CD4-positive, alpha-beta T cell treated with Interleukin-10 for 1 hour (primary cell): ENCODE results near the gene SCMH1.
A peak's percentile ranks its signal among the peaks of the same experiment; 100 is the strongest.

Source experiments
- DNase-seq: peaks from one replicate; pipeline ENCODE4 v3.0.0-alpha.2; 2020

SCMH1 gene

DNA sequence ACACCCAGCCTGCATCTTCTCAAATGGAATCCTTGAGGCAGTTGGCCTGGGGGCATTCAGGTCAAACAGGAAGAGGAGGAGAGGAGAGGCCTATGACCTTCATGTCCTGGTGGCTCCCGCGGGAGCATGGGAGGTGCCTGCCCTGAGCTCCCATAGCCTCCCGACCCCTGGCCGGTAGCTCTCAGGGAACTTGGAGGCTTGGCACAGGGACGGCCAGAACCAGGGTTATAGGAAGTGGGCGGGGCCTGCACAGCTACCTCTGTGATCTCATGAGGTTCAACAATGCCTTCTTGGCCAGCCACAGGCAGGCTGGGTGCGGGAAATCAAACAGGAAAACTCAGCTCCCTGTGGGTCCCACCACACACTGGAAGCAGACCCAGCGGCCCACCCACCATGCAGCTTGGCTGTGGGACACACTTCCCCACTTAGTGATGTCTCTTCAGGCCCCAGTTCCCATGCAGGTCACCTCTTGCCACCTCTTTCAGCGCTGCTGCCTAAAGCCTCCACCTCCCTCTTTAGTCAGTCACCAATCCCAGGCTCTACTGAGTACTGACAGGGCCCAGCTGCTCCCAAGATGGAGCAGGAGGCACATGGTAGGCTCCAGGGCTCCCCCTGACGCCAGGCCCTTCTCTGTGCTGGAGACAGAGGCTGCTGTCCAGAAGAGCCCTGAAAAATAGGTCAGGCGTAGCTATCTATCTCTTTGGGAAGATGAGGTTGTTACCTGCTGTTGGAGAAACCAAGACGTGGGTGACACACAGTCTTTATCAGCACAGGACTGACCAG, 220.4 kb downstream of the SCMH1 start, which contains the start of gene SLFNL1:
Gene SLFNL1 (minus strand): TSS at position 200 of the 783 bp plus-strand sequence. CDS start 1,065 bp downstream, outside the sequence.
- no peak for DNase-seq

DNA sequence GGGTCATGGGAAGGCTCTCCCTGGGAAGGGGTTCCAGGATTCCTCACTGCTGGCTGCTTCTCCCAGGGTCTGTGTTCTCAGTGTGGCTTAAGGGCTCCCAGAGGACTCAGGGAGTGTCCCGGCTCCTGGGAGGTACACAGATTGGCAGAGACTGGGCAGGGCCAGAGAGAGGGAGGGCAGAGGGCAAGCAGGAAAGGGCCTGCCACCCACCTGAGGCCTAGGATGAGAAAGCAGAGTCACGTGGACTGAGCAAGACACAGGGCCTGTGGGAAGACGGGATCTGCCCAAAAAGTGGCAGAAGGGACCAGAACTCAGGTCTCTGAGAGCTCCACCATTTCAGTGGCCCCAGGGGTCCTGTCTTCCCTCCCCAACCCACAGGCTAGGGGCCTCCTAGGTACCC, 221.5 kb downstream of the SCMH1 start:
- DNase-seq, result no peak

DNA sequence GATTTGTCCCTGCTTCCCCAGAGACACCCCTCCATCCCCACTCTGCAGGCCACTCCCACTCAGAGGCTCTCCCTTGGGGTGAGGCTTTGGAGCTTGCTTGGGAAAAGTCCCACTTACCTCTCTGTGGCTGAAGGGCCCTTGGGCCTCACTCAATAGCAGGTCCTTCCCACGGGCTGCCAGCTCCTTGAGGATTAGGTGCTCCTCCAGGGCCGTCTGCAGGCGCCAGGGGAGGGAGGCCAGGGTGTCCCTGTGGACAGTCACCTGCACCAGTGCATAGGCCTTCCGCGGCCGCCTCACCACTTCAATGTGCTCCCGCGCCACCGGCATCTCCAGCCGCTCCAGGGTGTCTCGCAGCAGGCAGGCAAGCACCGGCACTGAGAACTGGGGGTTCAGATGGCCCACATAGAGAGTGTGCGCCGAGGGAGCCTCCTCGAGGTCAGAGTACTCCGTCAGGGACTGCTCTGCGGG, 222.0 kb downstream of the SCMH1 start:
- DNase-seq, result no peak

DNA sequence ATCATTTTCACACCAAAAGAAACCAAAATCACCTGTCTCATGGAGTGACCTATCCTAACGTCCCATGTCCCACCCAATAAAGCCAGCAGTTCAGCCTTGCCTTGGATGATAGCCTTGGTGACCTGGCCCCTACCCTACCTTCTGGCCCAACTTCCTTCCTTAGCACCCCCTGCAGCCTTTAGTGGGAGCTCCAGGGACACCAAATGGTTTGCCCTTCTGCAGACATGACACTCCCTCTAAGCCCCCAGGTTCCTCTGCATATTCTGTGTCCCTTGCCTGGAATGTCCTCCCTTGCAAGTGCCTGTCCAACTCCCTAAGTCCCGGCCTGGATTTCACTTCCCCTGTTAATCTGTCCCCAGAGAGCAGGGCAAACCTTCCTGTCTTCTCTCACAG, 222.8 kb downstream of the SCMH1 start:
- DNase-seq, result no peak

DNA sequence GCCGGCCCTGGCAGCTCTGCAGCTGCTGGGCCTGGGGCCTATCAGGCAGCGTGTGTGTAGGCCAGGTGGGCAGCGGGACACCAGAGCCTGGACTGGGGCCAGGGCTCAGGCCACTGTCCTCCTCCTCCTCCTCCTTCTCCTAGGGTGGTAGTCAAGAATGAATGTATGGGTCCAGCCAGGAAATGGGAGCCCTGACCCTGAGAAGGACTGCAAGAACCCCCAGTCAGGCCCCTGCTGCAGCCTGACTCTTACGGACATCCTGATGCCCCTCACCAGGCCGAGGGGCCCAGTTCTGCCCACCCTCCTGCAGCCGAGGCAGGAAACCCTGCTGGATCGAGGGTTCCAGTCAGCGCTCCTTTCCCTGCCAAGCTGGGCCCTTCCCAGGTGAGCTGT, 224.1 kb downstream of the SCMH1 start:
- no peak for DNase-seq

DNA sequence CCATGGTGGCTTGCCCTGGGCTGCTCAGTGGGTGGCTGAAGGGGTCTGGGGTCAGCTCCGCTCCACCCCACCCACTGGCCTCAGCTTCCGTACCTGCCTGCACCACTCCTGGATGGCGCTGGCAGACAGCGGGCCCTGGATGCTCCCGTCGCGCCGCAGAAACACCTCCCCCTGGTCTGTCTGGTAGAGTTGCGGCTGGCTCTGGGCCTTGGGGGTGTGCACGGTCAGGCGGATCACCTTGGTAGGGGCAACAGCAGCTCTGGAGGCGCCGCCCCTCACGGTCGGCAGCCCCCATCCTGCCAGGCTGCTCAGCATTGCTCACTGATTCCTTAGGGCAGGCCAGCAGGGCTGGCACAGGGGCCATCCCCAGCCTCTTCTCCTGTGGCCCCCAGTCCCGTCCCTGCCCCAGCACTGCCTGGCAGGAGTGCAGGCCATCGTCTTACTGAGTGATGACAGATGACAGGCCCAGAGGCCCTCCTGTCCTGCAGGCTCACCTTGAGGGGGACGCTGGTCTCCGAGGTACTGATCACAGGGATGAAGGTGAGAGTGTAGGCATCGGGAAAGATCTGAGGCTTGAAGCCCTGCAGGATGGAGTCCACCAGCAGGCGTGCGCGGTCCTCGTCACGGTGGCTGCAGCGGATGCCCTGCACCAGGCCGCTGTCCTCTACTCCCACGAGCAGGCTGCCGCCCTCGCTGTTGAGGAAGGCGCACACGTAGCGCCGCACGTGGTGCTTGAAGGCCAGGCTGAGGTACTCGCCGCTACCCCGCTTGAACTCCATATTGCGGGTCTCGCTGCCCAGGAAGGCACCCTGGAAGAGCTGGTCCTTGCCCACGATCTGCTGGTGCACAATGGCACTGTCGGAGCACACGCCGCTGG, 224.7 kb downstream of the SCMH1 start:
- no peak for DNase-seq

DNA sequence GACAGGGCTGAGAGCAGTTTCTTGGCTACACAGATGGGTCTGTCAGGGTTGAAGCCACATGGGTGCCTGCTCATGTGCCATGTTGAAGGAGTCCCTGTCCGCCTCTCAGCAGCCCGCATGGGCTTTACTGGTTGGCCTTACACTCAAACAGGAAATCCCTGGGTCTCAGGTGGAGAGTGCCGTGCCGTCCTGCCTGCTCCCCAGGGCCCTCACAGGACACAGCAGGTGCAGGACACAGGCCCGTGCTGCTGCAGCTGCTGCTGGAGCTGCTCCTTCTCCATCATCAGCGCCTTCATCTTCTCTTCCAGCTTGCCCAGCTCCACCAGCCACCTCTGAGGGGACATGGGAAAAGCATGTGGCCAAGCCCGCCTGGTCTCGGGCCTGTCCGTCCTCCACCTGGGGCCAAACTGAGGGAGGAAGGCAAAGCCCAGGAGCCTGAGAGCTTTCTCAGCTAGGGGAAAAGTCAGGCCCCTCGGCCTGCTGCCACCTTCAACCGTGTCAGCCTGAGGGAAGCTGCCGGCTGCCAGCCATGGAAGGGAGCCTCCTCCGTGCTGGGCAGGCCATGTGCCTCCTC, 226.1 kb downstream of the SCMH1 start:
- no peak for DNase-seq

DNA sequence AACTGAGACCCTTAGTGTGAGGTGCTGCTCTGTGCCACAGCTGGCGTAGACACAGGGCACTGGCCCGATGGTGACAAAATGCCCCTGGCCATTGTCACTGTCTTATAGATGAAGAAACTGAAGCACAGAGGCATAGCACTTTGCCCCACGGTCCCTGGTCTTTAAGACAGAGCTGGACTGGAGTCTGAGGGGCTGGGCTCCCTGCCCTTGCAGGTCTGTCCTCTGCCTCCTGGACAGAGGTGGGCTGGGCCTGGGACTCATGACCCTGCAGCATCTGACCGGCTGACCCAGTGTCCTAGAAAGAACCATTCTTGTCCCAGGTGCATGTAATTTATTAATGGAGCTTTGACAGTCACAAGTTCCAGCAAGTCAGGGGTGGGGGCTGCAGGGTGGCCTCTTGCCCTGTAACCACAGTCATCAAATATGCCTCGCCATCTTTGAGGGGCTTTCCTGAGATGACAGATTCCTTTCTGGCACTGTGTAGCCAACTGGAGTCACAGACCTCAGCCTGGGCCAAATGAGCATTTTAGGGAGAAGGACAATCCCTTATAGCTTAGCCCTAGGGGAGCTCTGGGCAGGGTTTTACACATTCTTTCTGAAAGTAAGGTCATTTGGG, 226.7 kb downstream of the SCMH1 start:
- no peak for DNase-seq

DNA sequence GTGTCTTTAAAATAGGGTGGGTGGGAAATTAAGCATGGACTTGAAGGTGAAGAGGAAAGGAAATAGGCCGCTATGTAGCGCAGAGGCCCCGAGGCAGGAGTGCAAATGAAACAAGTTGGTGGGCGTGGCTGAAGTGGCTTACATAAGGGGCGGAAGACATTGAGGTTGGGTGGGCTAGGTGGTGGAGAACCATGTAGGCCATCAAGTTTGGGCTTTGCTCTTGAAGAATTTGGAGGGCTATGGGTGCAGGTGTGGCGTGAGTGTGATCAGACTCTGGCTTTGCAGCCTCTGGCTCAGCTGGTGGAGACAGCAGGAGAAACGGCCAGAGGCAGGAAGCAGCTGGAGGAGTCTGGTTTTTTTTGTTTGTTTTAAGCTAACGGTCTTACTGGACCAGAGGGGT, 227.2 kb downstream of the SCMH1 start:
- no peak for DNase-seq

DNA sequence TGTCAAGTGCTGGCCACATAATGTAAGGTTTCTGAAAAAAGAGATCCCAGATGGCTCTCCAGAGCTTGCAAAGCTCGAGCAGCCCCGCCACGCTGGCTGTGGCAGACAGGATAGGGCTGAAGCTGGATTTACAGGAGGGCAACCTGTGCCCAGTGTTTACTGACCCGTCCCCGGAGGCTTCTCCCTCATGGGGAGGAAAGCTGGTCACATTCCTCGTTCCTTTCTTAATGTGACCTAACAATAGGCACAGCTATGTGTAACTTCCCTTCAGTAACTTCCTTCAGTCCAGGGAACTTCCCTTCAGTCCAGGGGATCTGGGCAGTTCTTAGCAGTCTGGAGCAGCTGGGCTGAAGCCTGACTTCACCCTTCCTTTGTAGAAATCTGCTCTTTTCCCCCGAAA, 228.3 kb downstream of the SCMH1 start:
- no peak for DNase-seq

DNA sequence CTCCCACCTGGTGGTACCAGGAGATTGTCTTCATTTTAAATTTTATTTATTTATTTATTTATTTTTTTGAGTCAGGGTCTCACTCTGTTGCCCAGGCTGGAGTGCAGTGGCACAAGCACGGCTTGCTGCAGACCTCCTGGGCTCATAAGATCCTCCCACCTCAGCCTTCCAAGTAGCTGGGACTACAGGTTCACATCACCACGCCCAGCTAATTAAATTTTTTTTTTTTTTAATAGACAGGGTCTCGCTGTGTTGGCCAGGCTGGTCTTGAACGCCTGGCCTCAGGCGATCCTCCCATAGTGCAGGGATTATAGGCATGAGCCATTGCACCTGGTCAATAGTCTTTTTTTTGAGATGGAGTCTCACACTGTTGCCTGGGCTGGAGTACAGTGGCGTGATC, 229.1 kb downstream of the SCMH1 start:
- no peak for DNase-seq

DNA sequence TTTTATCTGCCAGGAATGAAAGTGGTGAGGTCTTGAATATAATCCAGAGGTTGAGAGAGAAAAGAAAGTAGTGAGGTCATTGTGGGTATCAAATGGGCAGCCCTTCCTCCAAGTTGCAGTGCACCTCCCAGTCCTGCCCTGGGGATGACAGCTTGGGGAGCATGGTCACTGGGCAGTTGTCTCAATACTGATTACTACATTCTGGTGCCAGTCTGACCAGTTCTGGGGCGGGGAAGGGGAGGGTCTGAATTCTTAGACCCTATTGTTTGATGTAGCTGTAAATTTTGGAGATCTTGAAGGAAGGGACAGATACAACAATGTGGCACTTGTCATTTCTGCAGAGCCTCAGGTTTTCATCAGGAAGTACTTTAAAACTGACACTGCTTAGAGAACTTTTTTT, 231.8 kb downstream of the SCMH1 start:
- DNase-seq, result no peak

DNA sequence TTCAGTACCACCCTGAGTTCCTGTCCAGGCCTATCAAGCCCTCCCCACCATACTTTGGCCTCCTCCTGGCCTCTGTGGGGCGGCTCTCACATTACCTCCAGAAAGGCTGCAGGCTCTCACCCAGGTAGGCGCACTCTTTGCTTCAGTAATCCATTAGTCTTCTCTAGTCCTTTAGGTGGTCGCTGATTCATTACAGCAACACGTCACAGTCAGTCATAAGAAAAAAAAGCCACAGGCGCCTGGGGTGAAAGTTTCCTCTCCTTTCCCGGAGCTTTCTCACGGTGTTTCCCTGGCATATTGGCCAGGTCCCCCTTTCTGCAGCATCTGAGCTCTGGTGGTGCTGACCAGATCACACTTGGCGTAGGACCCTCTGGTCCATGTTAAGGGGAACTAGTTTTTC, 232.6 kb downstream of the SCMH1 start:
- DNase-seq, result no peak

DNA sequence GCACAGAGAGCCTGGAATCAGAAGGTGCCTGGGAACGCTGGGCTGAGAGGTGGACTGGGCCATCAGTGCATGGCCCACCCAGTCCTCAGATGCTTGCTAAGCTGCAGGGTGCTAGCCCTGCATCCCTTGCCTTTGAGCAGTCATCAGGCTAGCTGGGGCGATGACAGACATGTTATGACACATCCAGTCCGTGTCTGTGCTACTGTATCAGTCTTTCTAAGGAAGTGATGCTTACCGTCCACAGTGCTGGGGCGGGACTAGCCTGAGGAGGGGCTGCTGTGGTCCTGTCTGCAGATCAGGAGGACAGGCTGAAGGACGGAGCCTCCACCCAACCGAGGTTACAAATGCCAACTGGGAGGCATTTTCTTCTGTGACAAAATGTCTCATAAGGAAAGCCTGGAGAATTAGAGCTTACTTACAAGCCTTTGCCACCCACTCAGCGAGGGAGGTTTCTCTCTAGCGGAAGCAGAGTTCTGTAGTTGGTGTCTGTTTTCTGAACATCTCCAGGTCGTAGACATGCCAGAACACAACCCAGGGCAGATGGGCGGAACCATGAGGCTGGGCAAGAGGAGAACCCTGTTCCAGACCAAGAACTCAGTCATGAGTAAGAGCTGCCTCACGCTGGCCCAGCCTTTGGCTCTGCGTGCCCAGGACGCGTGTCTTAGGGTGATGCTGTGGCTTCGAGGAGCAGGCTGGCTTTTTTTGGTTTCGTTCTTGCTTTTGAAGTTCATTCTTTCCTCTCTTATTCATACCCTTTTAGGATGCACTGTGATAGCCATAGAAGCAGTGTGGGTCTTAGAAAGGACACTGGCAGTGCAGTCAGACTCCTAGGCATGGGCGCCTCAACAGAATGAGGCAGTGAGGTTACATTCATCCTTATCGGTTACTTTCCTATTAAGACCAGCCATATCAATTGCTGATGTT, 234.9 kb downstream of the SCMH1 start:
- no peak for DNase-seq

DNA sequence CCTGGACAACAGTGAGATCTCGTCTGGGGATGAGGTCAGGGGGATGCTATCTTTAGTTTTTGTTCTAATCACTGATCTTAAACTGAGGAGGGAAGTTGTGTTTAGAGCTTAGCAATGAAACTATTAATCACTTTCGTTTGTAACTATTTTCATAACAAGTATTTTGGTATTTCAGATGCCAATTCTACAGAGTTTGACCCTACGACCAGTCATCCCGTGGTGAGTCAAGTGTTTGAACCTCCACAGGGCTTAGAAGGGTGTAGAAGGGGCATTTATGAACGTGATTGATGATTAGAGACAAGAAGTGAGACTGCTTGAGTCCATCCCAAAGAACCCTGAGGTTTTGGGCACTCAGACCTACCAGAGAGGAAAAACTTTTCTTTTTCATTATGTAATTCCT, 236.2 kb downstream of the SCMH1 start:
- DNase-seq, result no peak

DNA sequence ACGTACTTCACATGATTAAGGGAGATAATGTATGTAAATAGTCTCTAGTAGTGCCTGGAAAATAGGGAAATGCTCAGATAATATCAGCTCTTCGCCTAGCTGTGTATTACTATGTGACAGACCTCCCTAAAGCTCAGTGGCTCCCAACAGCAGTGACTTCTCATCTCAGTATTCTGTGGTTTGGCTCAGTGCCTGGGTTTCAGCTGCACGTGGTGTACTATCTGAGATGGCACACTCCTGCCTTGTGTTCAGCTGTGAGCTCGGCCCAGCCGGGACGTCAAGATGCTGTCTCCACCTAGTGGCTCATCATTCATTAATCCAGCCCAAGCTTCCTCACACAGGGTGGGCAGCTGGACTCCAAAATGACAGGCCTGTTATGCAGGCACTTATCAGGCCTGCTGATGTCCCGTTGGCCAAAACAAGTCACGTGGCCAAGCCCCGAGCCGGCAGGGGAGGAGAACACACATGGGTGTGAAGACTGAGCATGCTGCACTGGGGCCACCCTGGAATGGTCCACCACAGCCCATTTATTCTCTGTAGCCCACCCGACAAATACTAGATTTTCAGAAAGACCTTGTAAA, 238.4 kb downstream of the SCMH1 start:
- peak; percentile 86 for DNase-seq

DNA sequence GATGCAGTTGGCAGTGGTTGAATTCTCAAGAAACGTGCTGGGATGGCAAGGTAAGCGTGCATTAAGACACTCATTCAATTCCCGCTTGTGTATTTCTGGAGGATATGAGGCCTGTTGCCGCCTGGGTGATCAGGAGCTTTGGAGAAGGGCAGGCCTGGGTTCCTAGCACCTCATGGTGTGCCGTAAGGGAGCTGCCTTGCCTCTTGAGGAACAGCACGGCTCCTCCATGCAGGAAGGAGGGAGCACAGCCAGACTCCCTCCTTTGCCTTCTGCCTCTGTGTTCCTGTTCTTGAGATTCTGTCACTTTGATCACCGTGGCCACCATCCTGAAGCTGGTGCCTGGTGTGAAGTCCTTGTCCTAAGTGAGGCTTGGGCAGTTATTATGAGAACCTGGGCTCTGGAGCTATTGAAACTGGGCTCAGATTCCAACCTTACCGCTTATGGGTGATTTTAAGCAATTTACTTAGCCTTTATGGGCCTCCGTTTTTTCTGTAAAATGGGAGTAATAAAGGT, 238.9 kb downstream of the SCMH1 start:
- DNase-seq, result no peak

DNA sequence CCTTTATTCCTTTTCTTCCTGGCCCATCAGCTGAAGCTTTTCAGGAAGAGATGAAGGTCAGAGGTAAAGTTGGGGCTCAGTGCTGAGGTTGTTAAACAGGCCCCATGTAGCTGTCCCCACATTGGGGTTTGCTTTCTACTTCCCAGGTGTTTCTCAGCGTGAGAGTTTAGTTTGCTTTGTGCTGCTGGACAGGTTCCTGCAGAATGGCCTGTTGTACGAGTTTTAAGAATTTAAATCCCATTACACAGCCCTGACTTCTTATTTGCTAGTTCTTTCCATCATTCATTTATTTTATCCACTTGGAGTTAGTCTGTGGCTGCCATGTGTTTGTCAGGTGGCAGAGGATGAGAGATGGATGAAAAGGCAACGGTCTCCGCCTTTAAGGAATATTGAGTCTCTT, 243.4 kb downstream of the SCMH1 start:
- DNase-seq, result no peak

DNA sequence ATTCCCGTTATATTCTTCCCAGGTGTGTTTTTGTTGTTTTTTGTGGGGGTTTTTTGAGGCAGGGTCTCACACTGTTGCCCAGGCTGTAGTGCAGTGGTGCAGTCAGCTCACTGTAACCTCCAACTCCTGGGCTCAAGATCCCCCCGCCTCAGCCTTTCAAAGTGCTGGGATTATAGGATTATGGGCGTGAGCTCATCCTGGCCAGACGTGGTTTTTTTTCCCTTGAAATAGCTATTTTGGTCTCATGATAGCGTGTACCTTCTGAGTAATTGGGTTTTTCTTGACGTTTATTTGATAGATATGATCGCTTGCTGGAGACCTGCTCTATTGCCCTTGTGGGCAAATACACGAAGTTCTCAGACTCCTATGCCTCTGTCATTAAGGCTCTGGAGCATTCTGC, 245.0 kb downstream of the SCMH1 start:
- no peak for DNase-seq

DNA sequence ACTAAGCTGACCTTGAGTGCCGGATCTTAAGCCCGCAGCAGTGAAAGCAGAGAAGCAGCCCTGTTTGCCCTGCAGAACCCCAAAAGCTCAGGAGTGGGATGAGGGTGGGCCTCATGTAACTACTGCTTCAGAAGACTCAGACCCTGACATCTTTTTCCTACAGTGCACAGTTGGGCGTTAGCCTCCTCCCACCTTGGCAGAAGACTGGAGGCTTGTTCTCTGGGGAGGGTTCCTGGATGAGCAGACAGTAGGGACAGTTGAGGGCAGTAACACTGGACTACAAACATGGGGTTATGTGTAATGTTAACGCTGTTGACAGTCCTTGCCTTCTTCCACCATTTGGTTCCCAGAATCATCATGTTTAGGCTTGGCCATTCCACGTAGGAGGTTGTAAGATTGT, 253.0 kb downstream of the SCMH1 start:
- DNase-seq, result no peak

DNA sequence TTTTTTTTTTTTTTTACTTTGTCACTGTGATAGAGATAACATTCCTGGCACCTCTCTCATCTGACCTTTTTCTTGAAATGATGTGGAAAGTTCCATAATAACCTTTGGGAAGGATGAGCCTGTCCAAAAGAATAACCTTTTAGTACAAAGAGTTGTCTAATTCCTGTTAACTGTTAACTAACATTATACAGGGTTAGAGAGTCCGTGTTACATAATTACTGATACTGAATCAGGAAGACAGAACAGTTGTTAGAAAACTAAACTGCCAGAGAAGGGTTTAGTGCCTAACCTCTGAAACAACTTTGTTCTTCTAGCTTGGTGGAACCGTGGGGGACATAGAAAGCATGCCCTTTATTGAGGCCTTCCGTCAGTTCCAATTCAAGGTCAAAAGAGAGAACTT, 253.8 kb downstream of the SCMH1 start:
- no peak for DNase-seq
